Ishikawa (cell line): ENCODE measurements around the gene GPR22.

ENCODE experiments used
- CEBPB ChIP-seq: IDR thresholded peaks from 2 replicates; pipeline ENCODE4 v1.6.1; 2012
- CREB1 ChIP-seq: IDR thresholded peaks from 2 replicates; pipeline ENCODE4 v1.6.1; 2012; ENCODE audit warnings: low read depth
- EGR1 ChIP-seq: IDR thresholded peaks from 2 replicates; pipeline ENCODE4 v1.6.1; 2012
- EP300 ChIP-seq: IDR thresholded peaks from 2 replicates; pipeline ENCODE4 v1.6.1; 2012; ENCODE audit warnings: borderline replicate concordance
- NFIC ChIP-seq: IDR thresholded peaks from 2 replicates; pipeline ENCODE4 v1.6.1; 2012
- RAD21 ChIP-seq: IDR thresholded peaks from 2 replicates; pipeline ENCODE4 v1.6.1; 2012; ENCODE audit warnings: low read depth
- TAF1 ChIP-seq: IDR thresholded peaks from 2 replicates; pipeline ENCODE4 v1.6.1; 2012; ENCODE audit warnings: low read depth, mild to moderate bottlenecking
- TCF12 ChIP-seq: IDR thresholded peaks from 2 replicates; pipeline ENCODE4 v1.6.1; 2012; ENCODE audit warnings: low read depth
- YY1 ChIP-seq: IDR thresholded peaks from 2 replicates; pipeline ENCODE4 v1.6.1; 2012; ENCODE audit warnings: low read depth
- TF ChIP-seq, protein P1 (sequence below): IDR thresholded peaks from 2 replicates; pipeline ENCODE4 v1.6.1; 2012
- TF ChIP-seq, protein P2 (sequence below): IDR thresholded peaks from 2 replicates; pipeline ENCODE4 v1.6.1; 2012; ENCODE audit warnings: low read depth, mild to moderate bottlenecking
- TF ChIP-seq, protein P3 (sequence below): IDR thresholded peaks from 2 replicates; pipeline ENCODE4 v1.6.1; 2012

DNA sequence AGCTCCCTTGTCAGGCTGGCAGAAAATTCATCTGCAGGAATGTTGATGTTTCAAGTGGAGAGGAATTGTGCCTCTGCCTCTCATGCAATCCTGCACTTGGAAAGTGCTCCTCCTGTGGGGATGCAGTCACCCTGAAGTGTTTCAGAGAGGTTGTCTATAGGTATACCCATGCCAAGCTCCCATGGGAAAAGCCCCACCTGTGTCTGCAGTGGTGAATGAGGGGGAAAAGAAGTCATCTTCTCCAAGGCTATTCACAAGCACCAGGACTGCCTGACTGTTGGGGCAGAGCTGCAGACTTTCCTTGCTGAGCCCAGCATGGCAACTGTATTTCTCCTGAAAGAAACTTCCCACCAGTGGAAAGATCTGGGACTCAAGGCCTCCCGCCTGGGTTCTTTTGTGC lies 35.5 kb downstream of the GPR22 start:
- TF ChIP-seq TAF1 (no peak), EP300 (no peak), YY1 (no peak), EGR1 (no peak), RAD21 (no peak), CREB1 (no peak), TCF12 (no peak), NFIC (no peak), CEBPB (no peak)
- TF ChIP-seq, protein P1, sequence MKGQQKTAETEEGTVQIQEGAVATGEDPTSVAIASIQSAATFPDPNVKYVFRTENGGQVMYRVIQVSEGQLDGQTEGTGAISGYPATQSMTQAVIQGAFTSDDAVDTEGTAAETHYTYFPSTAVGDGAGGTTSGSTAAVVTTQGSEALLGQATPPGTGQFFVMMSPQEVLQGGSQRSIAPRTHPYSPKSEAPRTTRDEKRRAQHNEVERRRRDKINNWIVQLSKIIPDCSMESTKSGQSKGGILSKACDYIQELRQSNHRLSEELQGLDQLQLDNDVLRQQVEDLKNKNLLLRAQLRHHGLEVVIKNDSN, result no peak
- TF ChIP-seq, protein P2, sequence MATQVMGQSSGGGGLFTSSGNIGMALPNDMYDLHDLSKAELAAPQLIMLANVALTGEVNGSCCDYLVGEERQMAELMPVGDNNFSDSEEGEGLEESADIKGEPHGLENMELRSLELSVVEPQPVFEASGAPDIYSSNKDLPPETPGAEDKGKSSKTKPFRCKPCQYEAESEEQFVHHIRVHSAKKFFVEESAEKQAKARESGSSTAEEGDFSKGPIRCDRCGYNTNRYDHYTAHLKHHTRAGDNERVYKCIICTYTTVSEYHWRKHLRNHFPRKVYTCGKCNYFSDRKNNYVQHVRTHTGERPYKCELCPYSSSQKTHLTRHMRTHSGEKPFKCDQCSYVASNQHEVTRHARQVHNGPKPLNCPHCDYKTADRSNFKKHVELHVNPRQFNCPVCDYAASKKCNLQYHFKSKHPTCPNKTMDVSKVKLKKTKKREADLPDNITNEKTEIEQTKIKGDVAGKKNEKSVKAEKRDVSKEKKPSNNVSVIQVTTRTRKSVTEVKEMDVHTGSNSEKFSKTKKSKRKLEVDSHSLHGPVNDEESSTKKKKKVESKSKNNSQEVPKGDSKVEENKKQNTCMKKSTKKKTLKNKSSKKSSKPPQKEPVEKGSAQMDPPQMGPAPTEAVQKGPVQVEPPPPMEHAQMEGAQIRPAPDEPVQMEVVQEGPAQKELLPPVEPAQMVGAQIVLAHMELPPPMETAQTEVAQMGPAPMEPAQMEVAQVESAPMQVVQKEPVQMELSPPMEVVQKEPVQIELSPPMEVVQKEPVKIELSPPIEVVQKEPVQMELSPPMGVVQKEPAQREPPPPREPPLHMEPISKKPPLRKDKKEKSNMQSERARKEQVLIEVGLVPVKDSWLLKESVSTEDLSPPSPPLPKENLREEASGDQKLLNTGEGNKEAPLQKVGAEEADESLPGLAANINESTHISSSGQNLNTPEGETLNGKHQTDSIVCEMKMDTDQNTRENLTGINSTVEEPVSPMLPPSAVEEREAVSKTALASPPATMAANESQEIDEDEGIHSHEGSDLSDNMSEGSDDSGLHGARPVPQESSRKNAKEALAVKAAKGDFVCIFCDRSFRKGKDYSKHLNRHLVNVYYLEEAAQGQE, result no peak
- TF ChIP-seq, protein P3, sequence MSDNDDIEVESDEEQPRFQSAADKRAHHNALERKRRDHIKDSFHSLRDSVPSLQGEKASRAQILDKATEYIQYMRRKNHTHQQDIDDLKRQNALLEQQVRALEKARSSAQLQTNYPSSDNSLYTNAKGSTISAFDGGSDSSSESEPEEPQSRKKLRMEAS, result no peak
